ENCODE results near the gene KLKB1.

DNA sequence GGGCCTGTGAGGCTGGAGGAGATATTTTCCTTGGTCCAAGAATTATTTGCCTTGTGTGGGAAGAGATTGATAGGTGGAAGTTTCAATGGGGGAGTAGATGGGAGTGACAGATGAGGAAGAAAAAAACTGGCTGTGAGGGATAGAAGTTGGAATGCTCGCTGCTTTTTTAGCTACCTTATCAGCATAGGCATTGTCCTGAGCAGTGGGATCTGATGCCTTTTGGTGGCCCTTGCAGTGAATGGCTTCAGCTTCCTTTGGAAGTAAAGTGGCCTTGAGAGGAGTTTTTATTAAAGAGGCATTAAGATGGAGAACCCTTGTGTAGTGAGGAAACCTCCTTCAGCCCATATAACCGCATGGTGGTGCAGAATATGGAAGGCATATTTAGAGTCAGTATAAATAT lies 16.0 kb downstream of the KLKB1 start:
- TF ChIP-seq CTCF (IDR thresholded peaks at IDR 0.05) (no peak), POLR2AphosphoS5 (IDR thresholded peaks at IDR 0.05) (no peak)

Data from gastroesophageal sphincter (tissue), 3 donors.